T-cell (primary cell): Measurements from ENCODE around the gene IYD. TPM values are rescaled to one million over a fixed set of nuclear protein-coding genes. Genes with fewer than 3 reads are reported as not detected.

Source experiments
- ATAC-seq, 4 experiments: fragments of 200-7000 bp in 3 of 4; fragments of 150-1000 bp in 1 of 4; cut with Tn5 transposase; replicated peaks in 1 of 4; 1 replicate in 3 of 4; 2 replicates in 1 of 4; pipeline ENCODE4 v1.10.0; 2021; ENCODE audit warnings: moderate library complexity in 3 of 4, mild to moderate bottlenecking in 2 of 4, moderate number of reproducible peaks in 1 of 4
- CTCF ChIA-PET, 2 donors: fragments of 300-600 bp; sonication (Branson Sonifier 250); formaldehyde crosslinking; loops; one replicate each; lab custom pipeline; 2022; ENCODE audit warnings: antibody characterized with exemption in 2 of 2; lab: Charles Lee
- POLR2A ChIA-PET, 2 donors: fragments of 300-600 bp; sonication (Branson Sonifier 250); formaldehyde crosslinking; loops; one replicate each; lab custom pipeline; 2022; ENCODE audit warnings: antibody characterized with exemption in 2 of 2; lab: Charles Lee
- DNase-seq, 35 experiments: peaks; one replicate each; pipeline versions ENCODE4 v3.0.0 to v3.0.0-alpha.2; 2013 to 2023
- H3K27ac ChIP-seq: one replicate; pipeline ENCODE4 v1.5.1; 2013; ENCODE audit warnings: low read length
- H3K27me3 ChIP-seq, 2 experiments: replicated peaks in 1 of 2; 1 replicate in 1 of 2; 2 replicates in 1 of 2; pipeline versions ENCODE4 v1.6.1 to v1.7.0; 2013; ENCODE audit warnings: low read length in 1 of 2, mixed read lengths in 1 of 2; ENCODE audit not compliant: control insufficient read depth in 2 of 2, insufficient read depth in 2 of 2; ENCODE audit errors: extremely low read depth in 1 of 2
- H3K36me3 ChIP-seq, 2 donors: 1 replicate in 1 of 2; 2 replicates in 1 of 2; pipeline versions ENCODE4 v1.6.1 to v1.7.0; 2013; ENCODE audit warnings: low read length in 1 of 2; ENCODE audit not compliant: control insufficient read depth in 2 of 2, insufficient read depth in 1 of 2; ENCODE audit errors: extremely low read depth in 1 of 2
- H3K4me1 ChIP-seq, 2 experiments: 1 replicate in 1 of 2; 2 replicates in 1 of 2; pipeline versions ENCODE4 v1.6.1 to v1.7.0; 2013; ENCODE audit warnings: low read length in 2 of 2, mixed read lengths in 1 of 2; ENCODE audit not compliant: insufficient read depth in 2 of 2, control insufficient read depth in 1 of 2; ENCODE audit errors: extremely low read depth in 1 of 2
- H3K4me3 ChIP-seq, 2 donors: 1 replicate in 1 of 2; 2 replicates in 1 of 2; pipeline versions ENCODE4 v1.5.1 to v1.7.0; 2013; ENCODE audit warnings: mild to moderate bottlenecking in 2 of 2, low read length in 1 of 2, moderate library complexity in 1 of 2; ENCODE audit not compliant: control insufficient read depth in 1 of 2; ENCODE audit errors: extremely low read depth in 1 of 2
- H3K9me3 ChIP-seq: 2 replicates; pipeline ENCODE4 v1.7.0; 2013
- H3K27ac Mint-ChIP-seq, 2 donors: one replicate each; pipeline ENCODE4 v1.8.0; 2020 to 2021; ENCODE audit warnings: mild to moderate bottlenecking in 2 of 2, mixed read lengths in 2 of 2
- H3K27me3 Mint-ChIP-seq, 2 donors: one replicate each; pipeline ENCODE4 v1.8.0; 2021 to 2022; ENCODE audit warnings: mixed read lengths in 2 of 2
- H3K36me3 Mint-ChIP-seq: one replicate; pipeline ENCODE4 v1.8.0; 2021; ENCODE audit warnings: mixed read lengths
- H3K4me1 Mint-ChIP-seq, 3 donors: one replicate each; pipeline ENCODE4 v1.8.0; 2020 to 2022; ENCODE audit warnings: mixed read lengths in 3 of 3, mild to moderate bottlenecking in 1 of 3
- H3K4me3 Mint-ChIP-seq, 3 donors: one replicate each; pipeline ENCODE4 v1.8.0; 2020 to 2022; ENCODE audit warnings: mild to moderate bottlenecking in 3 of 3, mixed read lengths in 3 of 3, moderate library complexity in 3 of 3
- H3K9me3 Mint-ChIP-seq, 3 donors: one replicate each; pipeline ENCODE4 v1.8.0; 2020 to 2022; ENCODE audit warnings: mixed read lengths in 3 of 3
- WGBS: methylation state at CpG from one replicate; pipeline ENCODE4 v1.1.5; 2013; ENCODE audit warnings: missing lambda C conversion rate; ENCODE audit not compliant: insufficient coverage; 5-methylcytosine and 5-hydroxymethylcytosine counted together
- total RNA-seq, 35 experiments: library from RNA in 6 of 35; stranded (reverse) in 6 of 35; fragments of 120-200 nt in 1 of 35; gene quantifications; one replicate each; pipeline versions ENCODE4 v1.2.1 to v1.2.4 and lab custom pipeline; 2013 to 2026

IYD gene
- total RNA-seq, 5 donors from 2014 or later (not counting 1 experiment from before 2014, with no cell fraction given), result not detected

DNA sequence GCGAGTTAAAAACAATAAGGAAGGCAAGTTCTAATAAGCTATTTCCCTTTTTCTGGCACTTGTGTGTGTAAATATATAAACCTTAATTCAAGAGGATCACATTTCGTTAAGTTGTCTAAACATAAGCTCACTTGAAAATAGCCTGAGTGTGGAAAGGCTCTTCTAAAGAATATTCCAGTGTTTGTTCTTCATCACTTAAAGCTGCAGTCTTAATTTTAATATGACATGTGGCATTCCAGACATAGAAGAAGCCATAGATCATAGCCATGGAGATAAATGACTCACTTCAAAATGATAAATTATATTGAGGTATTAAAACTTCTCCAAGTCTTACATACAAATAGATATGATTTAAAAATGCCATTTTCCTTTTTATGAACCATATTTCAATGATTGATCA lies 42.1 kb downstream of the IYD start:
- H3K27ac ChIP-seq, result no peak overlapping the region
- Mint-ChIP-seq H3K36me3 (no peaks in the 10 kb centered on the region), H3K4me3 (no peak overlapping the region), H3K9me3 (peaks cover 0 to 6% (median 0%) of the 10 kb centered on the region in 3 donors), H3K27me3 (peaks cover 57 to 59% of the 10 kb centered on the region in 2 donors), H3K4me1 (no peaks in the 10 kb centered on the region), H3K27ac (no peak overlapping the region)
- CTCF ChIA-PET, result interaction anchor here (1.2 to 1.8 kb wide), 2 partner anchors 9 to 15 kb away, joined by 4 read pairs; no protein-coding TSS in a partner anchor
- peaks cover 0 to 21% of the 10 kb centered on the region in 2 experiments for H3K27me3 ChIP-seq
- no peaks in the 10 kb centered on the region for H3K4me1 ChIP-seq
- no peaks in the 10 kb centered on the region for H3K36me3 ChIP-seq
- DNase-seq (no peak), ATAC-seq (no peak)
- H3K4me3 ChIP-seq, result no peak overlapping the region
- no peaks in the 10 kb centered on the region for H3K9me3 ChIP-seq
- POLR2A ChIA-PET, result interaction anchor here in 1 of 2 donors (0.5 kb wide), 1 partner anchor 38 kb away, joined by 3 read pairs; no protein-coding TSS in a partner anchor
- WGBS, result no CpG with 5 or more reads among the region's 2 CpGs

DNA sequence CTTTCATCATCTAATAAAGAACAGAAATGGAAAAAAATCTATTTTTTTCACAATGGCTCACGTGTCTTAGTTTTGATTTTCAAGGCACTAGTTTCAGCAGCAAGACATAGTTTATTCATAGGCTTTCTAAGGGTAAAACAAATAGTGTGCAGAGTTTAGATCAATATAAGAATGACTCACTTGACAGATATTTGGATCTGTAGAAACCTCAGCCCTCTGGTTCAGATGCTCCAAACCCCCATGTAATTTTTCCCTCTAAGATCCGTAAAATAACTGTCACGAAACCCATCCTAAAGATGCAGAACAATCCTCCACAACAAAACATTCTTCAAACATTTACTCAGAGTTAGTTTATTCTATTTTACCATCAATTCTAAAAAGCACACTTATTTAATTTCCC lies 43.4 kb downstream of the IYD start:
- no peak overlapping the region for H3K27ac ChIP-seq
- no peaks in the 10 kb centered on the region for H3K9me3 ChIP-seq
- ChIA-PET POLR2A (no interaction called here), CTCF (no interaction called here)
- ATAC-seq (no peak), DNase-seq (no peak)
- Mint-ChIP-seq H3K4me3 (no peak overlapping the region), H3K27me3 (peaks cover 54% of the 10 kb centered on the region in 2 donors), H3K4me1 (peaks cover 0 to under 1% (median 0%) of the 10 kb centered on the region in 3 donors), H3K36me3 (no peaks in the 10 kb centered on the region), H3K27ac (no peak overlapping the region), H3K9me3 (no peaks in the 10 kb centered on the region)
- no peaks in the 10 kb centered on the region for H3K36me3 ChIP-seq
- H3K27me3 ChIP-seq, result peaks cover 0 to 21% of the 10 kb centered on the region in 2 experiments
- no peaks in the 10 kb centered on the region for H3K4me1 ChIP-seq
- no peak overlapping the region for H3K4me3 ChIP-seq
- WGBS, result 90% methylated on average over 2 of the region's 3 CpGs

DNA sequence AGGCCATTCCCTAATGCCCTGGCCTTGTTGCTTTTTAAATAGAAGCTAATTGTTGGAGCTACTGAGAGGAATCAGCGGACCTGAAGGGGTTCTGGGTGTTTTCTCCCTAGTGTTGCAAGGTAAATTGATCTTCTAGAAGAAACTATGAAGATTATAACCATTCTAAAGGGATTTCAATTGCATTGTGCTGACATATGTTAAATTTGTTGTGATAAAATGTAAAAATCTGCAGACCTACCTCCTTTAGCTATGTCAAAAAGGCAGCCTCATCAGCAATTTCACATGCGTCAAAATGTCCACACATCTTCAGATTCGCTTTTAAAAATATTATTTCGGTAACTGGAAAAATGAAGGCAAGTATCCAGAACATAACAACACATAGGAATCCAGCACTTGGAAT lies 44.4 kb downstream of the IYD start:
- POLR2A ChIA-PET, result no interaction called here

DNA sequence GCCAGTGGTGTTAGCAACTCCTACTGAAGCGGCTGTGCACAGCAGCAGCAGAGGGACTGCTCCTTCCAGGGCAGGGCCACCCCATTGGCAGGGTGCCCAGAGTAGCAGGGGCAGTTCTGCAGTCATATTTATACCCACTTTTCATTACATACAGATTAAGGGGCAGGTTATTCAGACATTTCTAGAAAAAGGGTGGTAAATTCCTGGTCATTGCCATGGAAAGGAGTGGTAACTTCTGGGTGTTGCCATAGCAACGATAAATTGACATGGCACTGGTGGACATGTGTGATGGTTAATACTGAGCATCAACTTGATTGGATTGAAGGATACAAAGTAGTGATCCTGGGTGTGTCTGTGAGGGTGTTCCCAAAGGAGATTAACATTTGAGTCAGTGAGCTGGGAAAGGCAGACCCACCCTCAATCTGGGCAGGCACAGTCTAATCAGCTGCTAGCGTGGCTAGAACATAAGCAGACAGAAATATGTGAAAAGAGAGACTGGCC lies 45.0 kb downstream of the IYD start:
- POLR2A ChIA-PET, result no interaction called here
- Mint-ChIP-seq H3K9me3 (no peaks in the 10 kb centered on the region), H3K27me3 (peaks cover 42 to 44% of the 10 kb centered on the region in 2 donors), H3K36me3 (no peaks in the 10 kb centered on the region), H3K4me3 (no peak overlapping the region), H3K4me1 (peaks cover 7 to 11% (median 10%) of the 10 kb centered on the region in 3 donors), H3K27ac (peak overlapping the region in 1 of 2 donors; percentile 5)
- DNase-seq, result no peak
- Histone ChIP-seq H3K27me3 (peaks cover 0 to 14% of the 10 kb centered on the region in 2 experiments), H3K36me3 (no peaks in the 10 kb centered on the region), H3K9me3 (no peaks in the 10 kb centered on the region), H3K4me3 (no peak overlapping the region), H3K27ac (no peak overlapping the region), H3K4me1 (no peaks in the 10 kb centered on the region)
- 75% methylated on average over 3 of the region's 3 CpGs for WGBS
- CTCF ChIA-PET, result interaction anchor here in 1 of 2 donors (1.1 kb wide), 1 partner anchor 17 kb away, joined by 8 read pairs; no protein-coding TSS in a partner anchor
- no peak for ATAC-seq

More for the DNA sequence above, 44.4 kb downstream of the IYD start:
- H3K27me3 ChIP-seq, result peaks cover 0 to 17% of the 10 kb centered on the region in 2 experiments
- Mint-ChIP-seq H3K4me1 (peaks cover 3 to 6% (median 4%) of the 10 kb centered on the region in 3 donors), H3K27ac (no peak overlapping the region), H3K9me3 (no peaks in the 10 kb centered on the region), H3K27me3 (peaks cover 48 to 50% of the 10 kb centered on the region in 2 donors), H3K36me3 (no peaks in the 10 kb centered on the region), H3K4me3 (no peak overlapping the region)
- no peaks in the 10 kb centered on the region for H3K4me1 ChIP-seq
- DNase-seq (no peak), ATAC-seq (no peak)
- WGBS, result no CpG with 5 or more reads among the region's 4 CpGs
- H3K4me3 ChIP-seq, result no peak overlapping the region
- H3K9me3 ChIP-seq, result no peaks in the 10 kb centered on the region
- H3K36me3 ChIP-seq, result no peaks in the 10 kb centered on the region
- CTCF ChIA-PET, result interaction anchor here in 1 of 2 donors (0.6 kb wide), 1 partner anchor 842 kb away, joined by 15 read pairs; no protein-coding TSS in a partner anchor
- H3K27ac ChIP-seq, result no peak overlapping the region

DNA sequence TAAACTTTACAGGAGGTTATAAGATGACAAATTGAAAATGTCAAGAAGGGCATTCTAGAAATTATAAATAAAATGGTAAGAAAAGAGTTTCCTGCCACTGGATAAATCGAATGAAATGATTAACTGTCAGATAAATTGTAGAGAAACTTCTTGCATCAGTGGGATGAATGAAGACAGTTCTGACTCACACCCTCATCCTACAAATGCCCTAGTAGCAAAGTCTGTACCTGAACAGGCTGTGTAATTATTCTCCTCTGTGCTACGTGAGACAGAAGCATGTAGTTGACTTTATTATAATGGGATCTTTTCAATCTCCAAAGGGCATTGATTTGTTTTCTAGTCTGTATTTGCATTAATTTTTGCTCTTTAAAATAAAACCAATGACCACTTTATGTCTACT lies 47.3 kb downstream of the IYD start:
- POLR2A ChIA-PET, result no interaction called here
- Mint-ChIP-seq H3K4me1 (peaks cover 7 to 16% (median 15%) of the 10 kb centered on the region in 3 donors), H3K36me3 (no peaks in the 10 kb centered on the region), H3K9me3 (peaks cover 3 to 8% (median 5%) of the 10 kb centered on the region in 3 donors), H3K4me3 (no peak overlapping the region), H3K27me3 (peaks cover 34 to 39% of the 10 kb centered on the region in 2 donors), H3K27ac (no peak overlapping the region)
- Histone ChIP-seq H3K9me3 (no peaks in the 10 kb centered on the region), H3K4me1 (peaks cover 0 to 6% of the 10 kb centered on the region in 2 experiments), H3K4me3 (no peak overlapping the region), H3K27me3 (peaks cover 0 to 6% of the 10 kb centered on the region in 2 experiments), H3K27ac (no peak overlapping the region), H3K36me3 (no peaks in the 10 kb centered on the region)
- no peak for ATAC-seq
- CTCF ChIA-PET, result interaction anchor here (1.0 to 4.9 kb wide), 4 partner anchors 21 to 400 kb away, joined by 4 to 68 read pairs (median 6); no protein-coding TSS in a partner anchor
- WGBS, result no CpG with 5 or more reads among the region's 2 CpGs
- no peak for DNase-seq

DNA sequence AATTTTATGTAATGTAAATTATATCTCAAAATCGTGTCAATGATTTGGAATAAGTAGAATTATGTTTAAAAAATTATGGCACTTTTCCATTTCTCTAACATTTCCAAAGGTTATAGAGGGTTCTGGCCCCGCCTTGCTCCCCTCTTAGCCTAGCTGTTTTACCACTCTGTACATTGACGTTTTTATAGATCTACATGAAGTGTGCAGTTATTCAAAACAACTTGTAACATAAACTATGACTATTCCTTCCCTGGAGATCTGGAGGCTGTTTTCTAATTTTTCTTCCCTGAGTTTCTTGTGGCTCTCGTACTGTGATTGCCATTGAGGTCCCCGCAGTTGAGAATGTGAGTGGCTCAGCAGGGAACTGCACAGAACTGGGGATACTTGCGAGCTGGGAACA lies 48.4 kb downstream of the IYD start:
- ATAC-seq, result no peak
- 67% methylated on average over 2 of the region's 6 CpGs for WGBS
- no peak overlapping the region for H3K4me3 Mint-ChIP-seq

More for the DNA sequence above, 48.4 kb downstream of the IYD start:
- Mint-ChIP-seq H3K27ac (peak overlapping the region in 1 of 2 donors; percentile 44), H3K4me1 (peaks cover 7 to 16% (median 15%) of the 10 kb centered on the region in 3 donors), H3K9me3 (peaks cover 3 to 8% (median 5%) of the 10 kb centered on the region in 3 donors), H3K36me3 (no peaks in the 10 kb centered on the region), H3K27me3 (peaks cover 24 to 34% of the 10 kb centered on the region in 2 donors)
- H3K27me3 ChIP-seq, result peaks cover 0 to 6% of the 10 kb centered on the region in 2 experiments
- H3K9me3 ChIP-seq, result no peaks in the 10 kb centered on the region
- ChIA-PET CTCF (interaction anchor here (0.6 to 5.0 kb wide), 10 partner anchors 13 to 660 kb away, joined by 3 to 68 read pairs (median 5); no protein-coding TSS in a partner anchor), POLR2A (no interaction called here)
- no peak overlapping the region for H3K27ac ChIP-seq
- H3K4me1 ChIP-seq, result peaks cover 0 to 6% of the 10 kb centered on the region in 2 experiments
- no peaks in the 10 kb centered on the region for H3K36me3 ChIP-seq
- no peak overlapping the region for H3K4me3 ChIP-seq
- DNase-seq, result no peak
